Mesothelial cell of epicardium (in vitro differentiated cells): ENCODE results near the gene UGT1A3. TPM values are rescaled to one million over a fixed set of nuclear protein-coding genes. Genes with fewer than 3 reads are reported as not detected.

Experiments
- DNase-seq, 2 experiments: peaks; one replicate each; pipeline ENCODE4 v3.0.0; 2021; ENCODE audit warnings: low spot score in 2 of 2; ENCODE audit not compliant: unreplicated experiment in 2 of 2
- H3K27ac Mint-ChIP-seq: 2 replicates; pipeline ENCODE4 v1.8.0; 2021; ENCODE audit warnings: mixed read lengths
- H3K27me3 Mint-ChIP-seq: 2 replicates; pipeline ENCODE4 v1.8.0; 2021; ENCODE audit warnings: low read depth, mixed read lengths
- H3K36me3 Mint-ChIP-seq: 2 replicates; pipeline ENCODE4 v1.8.0; 2021; ENCODE audit warnings: mixed read lengths
- H3K4me1 Mint-ChIP-seq: 2 replicates; pipeline ENCODE4 v1.8.0; 2021; ENCODE audit warnings: mixed read lengths
- H3K4me3 Mint-ChIP-seq: 2 replicates; pipeline ENCODE4 v1.8.0; 2021; ENCODE audit warnings: mild to moderate bottlenecking, moderate library complexity, mixed read lengths
- H3K9me3 Mint-ChIP-seq: 2 replicates; pipeline ENCODE4 v1.8.0; 2021; ENCODE audit warnings: mixed read lengths
- total RNA-seq: library from RNA; stranded (reverse); gene quantifications from 3 replicates; pipeline ENCODE4 v1.2.1, GENCODE V29; 2021
- TF ChIP-seq, protein P1 (sequence below): fragments of 200-600 bp; sonication (generic); IDR thresholded peaks from one replicate; pipeline ENCODE4 v1.5.0; 2021; ENCODE audit warnings: antibody characterized with exemption; ENCODE audit not compliant: unreplicated experiment

Gene UGT1A3
- total RNA-seq, 1 donor from 2014 or later = not detected

DNA sequence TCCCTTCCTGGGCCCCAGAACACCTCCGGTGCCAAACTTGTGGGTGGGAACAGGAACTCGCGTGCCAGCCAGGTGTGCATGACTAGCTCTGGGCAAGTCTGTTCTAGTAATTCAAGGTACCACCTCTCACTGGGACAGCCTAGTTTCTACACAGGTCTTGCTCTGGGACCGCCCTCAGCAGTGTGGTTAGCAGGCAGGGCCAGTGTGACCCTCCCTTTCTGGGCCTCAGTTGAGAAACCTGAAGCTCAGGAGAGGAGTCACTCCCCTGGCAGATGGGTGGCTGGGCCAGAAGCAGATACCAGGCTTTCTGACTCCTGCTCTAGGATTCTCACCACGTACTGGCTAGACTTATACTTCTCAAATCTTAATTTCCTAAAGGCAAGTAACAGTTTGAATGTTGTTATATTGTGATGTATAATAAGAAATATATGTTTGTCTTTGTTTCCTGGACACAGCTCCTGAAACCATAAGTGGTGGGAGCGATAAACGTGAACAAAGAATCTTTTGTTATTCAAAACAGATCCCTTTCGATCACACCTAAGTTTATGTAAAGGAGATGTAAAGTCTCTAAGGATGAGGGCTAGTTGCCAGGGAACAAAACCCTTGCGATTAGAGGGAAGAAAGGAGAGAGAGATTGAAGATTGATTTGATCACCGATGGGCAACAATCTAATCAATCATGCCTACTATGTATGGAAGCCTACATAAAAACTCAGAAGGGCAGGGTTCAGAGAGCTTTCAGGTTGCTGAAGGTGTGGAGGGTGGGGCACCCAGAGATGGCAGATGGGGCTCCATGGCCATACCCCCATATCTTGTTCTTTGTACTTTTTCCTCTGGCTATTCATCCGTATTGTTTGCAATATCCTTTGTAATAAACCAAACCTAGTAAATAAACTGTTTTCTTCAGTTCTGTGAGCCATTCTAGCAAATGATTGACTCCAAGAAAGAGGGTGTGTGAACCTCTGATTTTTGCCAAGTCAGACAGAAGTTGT lies 37.1 kb upstream of the UGT1A3 start:
- DNase-seq = no peak
- Mint-ChIP-seq H3K27me3 (peaks cover 9% of the 10 kb centered on the region), H3K4me3 (no peak overlapping the region), H3K36me3 (no peaks in the 10 kb centered on the region), H3K9me3 (peaks cover 4% of the 10 kb centered on the region), H3K27ac (no peak overlapping the region), H3K4me1 (peaks cover 2% of the 10 kb centered on the region)
- TF ChIP-seq, protein P1, sequence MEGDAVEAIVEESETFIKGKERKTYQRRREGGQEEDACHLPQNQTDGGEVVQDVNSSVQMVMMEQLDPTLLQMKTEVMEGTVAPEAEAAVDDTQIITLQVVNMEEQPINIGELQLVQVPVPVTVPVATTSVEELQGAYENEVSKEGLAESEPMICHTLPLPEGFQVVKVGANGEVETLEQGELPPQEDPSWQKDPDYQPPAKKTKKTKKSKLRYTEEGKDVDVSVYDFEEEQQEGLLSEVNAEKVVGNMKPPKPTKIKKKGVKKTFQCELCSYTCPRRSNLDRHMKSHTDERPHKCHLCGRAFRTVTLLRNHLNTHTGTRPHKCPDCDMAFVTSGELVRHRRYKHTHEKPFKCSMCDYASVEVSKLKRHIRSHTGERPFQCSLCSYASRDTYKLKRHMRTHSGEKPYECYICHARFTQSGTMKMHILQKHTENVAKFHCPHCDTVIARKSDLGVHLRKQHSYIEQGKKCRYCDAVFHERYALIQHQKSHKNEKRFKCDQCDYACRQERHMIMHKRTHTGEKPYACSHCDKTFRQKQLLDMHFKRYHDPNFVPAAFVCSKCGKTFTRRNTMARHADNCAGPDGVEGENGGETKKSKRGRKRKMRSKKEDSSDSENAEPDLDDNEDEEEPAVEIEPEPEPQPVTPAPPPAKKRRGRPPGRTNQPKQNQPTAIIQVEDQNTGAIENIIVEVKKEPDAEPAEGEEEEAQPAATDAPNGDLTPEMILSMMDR = no peak

DNA sequence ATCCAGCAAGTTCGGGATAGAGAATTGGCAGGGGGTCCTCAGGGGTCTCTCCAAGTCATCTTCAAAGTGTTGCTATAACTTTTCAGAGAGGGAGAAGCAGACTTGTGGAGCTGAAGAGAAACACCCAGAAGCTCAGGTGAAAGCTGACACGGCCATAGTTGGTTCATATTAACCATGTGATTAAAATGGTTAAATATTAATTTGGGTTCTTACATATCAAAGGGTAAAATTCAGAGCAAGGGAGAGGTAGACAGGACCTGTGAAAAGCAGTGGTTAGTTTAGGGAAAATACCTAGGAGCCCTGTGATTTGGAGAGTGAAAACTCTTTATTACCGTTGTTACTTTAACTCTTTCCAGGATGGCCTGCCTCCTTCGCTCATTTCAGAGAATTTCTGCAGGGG lies 36.2 kb upstream of the UGT1A3 start, which contains the start of gene UGT1A6:
Gene UGT1A6 (plus strand): TSS at position 243 of the 400 bp plus-strand sequence. CDS start 115 bp downstream, at position 358.
- Mint-ChIP-seq H3K9me3 (peaks cover 4% of the 10 kb centered on the region), H3K36me3 (no peaks in the 10 kb centered on the region), H3K4me3 (no peak within 1 kb of the TSS), H3K27me3 (peaks cover 9% of the 10 kb centered on the region), H3K4me1 (peaks cover 2% of the 10 kb centered on the region), H3K27ac (no peak within 1 kb of the TSS)
- TF ChIP-seq, protein P1 = no peak
- no peak for DNase-seq

DNA sequence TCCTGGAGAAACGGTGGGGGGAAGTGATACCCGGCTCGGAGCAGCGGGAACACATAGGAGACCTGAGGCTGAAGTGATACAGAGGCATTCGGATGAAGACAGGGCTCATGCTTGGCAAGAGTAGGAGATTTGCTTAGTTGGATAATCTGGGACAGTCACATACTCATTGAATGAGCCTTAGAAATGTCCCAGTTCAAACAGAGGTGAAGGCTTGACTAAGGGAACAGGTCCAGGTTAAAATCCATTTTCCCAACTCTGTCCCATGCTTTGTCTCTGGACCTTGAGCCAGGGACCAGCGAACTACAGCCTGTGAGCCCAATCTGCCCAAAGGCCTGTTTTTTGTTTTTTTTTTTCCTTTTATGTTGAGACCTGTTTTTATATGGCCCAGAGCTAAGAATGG lies 34.9 kb upstream of the UGT1A3 start:
- no peak overlapping the region for H3K4me3 Mint-ChIP-seq
- no peaks in the 10 kb centered on the region for H3K9me3 Mint-ChIP-seq
- H3K27ac Mint-ChIP-seq = no peak overlapping the region
- TF ChIP-seq, protein P1 = no peak
- no peak for DNase-seq
- H3K36me3 Mint-ChIP-seq = no peaks in the 10 kb centered on the region
- peaks cover 2% of the 10 kb centered on the region for H3K4me1 Mint-ChIP-seq
- peaks cover 7% of the 10 kb centered on the region for H3K27me3 Mint-ChIP-seq

DNA sequence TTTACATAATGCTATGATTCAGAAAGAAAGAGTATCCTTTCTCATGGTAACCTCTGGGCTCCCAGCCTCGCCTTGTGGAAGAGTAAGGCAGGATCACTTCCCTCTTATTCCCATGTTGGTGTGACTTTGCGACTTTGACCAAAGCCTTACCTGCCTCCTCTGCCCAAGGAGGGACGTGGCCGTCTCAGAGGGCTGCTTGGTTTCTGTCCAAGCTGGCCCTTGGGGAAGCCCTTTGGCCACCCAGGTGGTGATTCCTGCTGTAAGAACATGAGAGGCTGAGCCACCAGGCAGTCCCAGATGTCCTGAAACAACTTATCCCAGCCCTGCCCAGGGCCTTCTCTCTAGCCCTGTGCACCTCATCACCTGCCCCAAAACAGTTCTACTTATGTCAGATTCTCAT lies 30.1 kb upstream of the UGT1A3 start:
- no peaks in the 10 kb centered on the region for H3K36me3 Mint-ChIP-seq
- no peak overlapping the region for H3K4me3 Mint-ChIP-seq
- no peak for DNase-seq
- peaks cover 8% of the 10 kb centered on the region for H3K4me1 Mint-ChIP-seq
- H3K27ac Mint-ChIP-seq = no peak overlapping the region
- TF ChIP-seq, protein P1 = no peak
- peaks cover under 1% of the 10 kb centered on the region for H3K27me3 Mint-ChIP-seq
- peaks cover 22% of the 10 kb centered on the region for H3K9me3 Mint-ChIP-seq

DNA sequence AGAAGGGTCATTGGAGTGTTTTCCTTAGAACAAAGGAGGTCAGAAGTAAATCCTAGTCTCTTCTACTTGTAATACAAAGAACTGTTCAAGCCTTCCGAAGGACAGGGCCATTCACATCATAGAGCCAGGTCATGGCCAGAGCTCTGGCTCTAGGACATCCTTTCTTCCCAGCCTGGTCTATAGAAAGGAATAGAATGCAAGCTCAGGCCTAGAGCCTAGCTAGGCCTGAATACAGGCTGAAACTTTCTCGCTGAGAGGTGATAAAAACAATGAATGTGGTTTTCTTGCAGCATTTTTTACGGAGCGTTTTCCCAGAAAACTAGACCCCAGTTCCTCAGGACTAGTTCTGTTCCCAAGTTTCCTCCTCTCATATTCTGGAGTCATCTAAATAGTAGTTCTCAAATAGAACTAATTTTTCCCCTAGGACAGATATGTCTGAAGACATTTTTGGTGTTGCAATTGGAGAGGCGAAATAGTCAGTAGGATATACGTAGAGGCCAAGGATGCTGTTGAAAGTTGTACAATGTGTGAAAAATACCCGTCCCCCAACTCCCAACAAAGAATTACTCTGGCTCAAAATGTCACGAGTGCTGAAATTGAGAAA lies 29.3 kb upstream of the UGT1A3 start:
- H3K27me3 Mint-ChIP-seq = no peaks in the 10 kb centered on the region
- peak overlapping the region; percentile 67 for H3K27ac Mint-ChIP-seq
- no peak overlapping the region for H3K4me3 Mint-ChIP-seq
- no peak for DNase-seq
- H3K4me1 Mint-ChIP-seq = peaks cover 8% of the 10 kb centered on the region
- H3K36me3 Mint-ChIP-seq = no peaks in the 10 kb centered on the region
- peaks cover 28% of the 10 kb centered on the region for H3K9me3 Mint-ChIP-seq
- TF ChIP-seq, protein P1 = no peak
